ENCODE measurements around the gene PDZD7.

- no peak for TF ChIP-seq POLR2A (IDR thresholded peaks at IDR 0.05; ENCODE audit: extremely low read depth, insufficient read length)
- no peak for TF ChIP-seq CTCF (IDR thresholded peaks at IDR 0.05; ENCODE audit: low read depth, low read length)
- peak; percentile 9; the same call in 1 of the 2 replicates for TF ChIP-seq MAX (IDR thresholded peaks at IDR 0.05; ENCODE audit: low read depth, low read length)
- peak; percentile 54 for TF ChIP-seq MYC (IDR thresholded peaks at IDR 0.05; ENCODE audit: low read depth, low read length)
Measured at GRCh38 chr10:100998183-100998990, 32.5 kb downstream of the PDZD7 start.

Measured in NB4 (cell line).